Measurements from ENCODE around the gene PIMREG.

DNA sequence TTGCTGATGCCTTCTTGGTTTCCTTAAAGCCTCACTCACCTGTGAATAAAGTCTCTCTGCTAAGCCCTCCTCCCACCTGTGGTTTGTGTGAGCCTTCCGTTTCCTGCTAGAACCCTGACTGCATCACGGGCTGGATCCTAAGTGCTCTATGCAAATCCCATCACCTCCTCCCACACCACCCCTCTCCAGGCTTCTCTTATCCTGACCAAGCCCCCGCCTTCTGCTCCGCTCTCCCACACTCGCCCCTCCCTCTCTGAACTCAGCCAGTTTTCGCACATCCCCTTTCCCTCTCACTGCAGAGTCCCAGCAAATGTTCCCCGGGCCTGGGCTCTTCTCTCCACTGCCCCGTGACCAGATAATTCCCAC is 51.8 kb downstream of the PIMREG start:
- TF ChIP-seq, protein P1, sequence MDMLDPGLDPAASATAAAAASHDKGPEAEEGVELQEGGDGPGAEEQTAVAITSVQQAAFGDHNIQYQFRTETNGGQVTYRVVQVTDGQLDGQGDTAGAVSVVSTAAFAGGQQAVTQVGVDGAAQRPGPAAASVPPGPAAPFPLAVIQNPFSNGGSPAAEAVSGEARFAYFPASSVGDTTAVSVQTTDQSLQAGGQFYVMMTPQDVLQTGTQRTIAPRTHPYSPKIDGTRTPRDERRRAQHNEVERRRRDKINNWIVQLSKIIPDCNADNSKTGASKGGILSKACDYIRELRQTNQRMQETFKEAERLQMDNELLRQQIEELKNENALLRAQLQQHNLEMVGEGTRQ (IDR thresholded peaks at IDR 0.05): no peak
- no peak for TF ChIP-seq EP300 (IDR thresholded peaks at IDR 0.05)
- TF ChIP-seq, protein P2, sequence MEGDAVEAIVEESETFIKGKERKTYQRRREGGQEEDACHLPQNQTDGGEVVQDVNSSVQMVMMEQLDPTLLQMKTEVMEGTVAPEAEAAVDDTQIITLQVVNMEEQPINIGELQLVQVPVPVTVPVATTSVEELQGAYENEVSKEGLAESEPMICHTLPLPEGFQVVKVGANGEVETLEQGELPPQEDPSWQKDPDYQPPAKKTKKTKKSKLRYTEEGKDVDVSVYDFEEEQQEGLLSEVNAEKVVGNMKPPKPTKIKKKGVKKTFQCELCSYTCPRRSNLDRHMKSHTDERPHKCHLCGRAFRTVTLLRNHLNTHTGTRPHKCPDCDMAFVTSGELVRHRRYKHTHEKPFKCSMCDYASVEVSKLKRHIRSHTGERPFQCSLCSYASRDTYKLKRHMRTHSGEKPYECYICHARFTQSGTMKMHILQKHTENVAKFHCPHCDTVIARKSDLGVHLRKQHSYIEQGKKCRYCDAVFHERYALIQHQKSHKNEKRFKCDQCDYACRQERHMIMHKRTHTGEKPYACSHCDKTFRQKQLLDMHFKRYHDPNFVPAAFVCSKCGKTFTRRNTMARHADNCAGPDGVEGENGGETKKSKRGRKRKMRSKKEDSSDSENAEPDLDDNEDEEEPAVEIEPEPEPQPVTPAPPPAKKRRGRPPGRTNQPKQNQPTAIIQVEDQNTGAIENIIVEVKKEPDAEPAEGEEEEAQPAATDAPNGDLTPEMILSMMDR (IDR thresholded peaks at IDR 0.05): no peak
- no peak for TF ChIP-seq HDAC2 (IDR thresholded peaks at IDR 0.05)

Data from A549 (cell line).